RWPE2 (cell line): ENCODE data around the gene PDE8B.

Experiments
- ATAC-seq: fragments of 200-7000 bp; cut with Tn5 transposase; 3 replicates; pipeline ENCODE4 v1.9.1; 2021; ENCODE audit warnings: low read depth
- DNase-seq: peaks from one replicate; pipeline ENCODE4 v3.0.0-alpha.2; 2020; ENCODE audit warnings: low spot score
- H3K27ac ChIP-seq: fragments of 450-650 bp; 2 replicates; pipeline ENCODE4 v1.5.1; 2017; ENCODE audit warnings: mild to moderate bottlenecking; ENCODE audit not compliant: poor library complexity, severe bottlenecking
- H3K27me3 ChIP-seq: fragments of 250-450 bp; sonication (Bioruptor Pico); 2 replicates; pipeline ENCODE4 v1.5.1; 2021; ENCODE audit warnings: mild to moderate bottlenecking, moderate library complexity; ENCODE audit not compliant: insufficient read depth, poor library complexity, severe bottlenecking
- H3K36me3 ChIP-seq: fragments of 250-450 bp; sonication (Bioruptor Pico); 2 replicates; pipeline ENCODE4 v1.5.1; 2020; ENCODE audit warnings: low read depth, mild to moderate bottlenecking, moderate library complexity
- H3K4me1 ChIP-seq: fragments of 250-450 bp; sonication (Bioruptor Pico); 2 replicates; pipeline ENCODE4 v1.5.1; 2021; ENCODE audit warnings: mild to moderate bottlenecking, moderate library complexity; ENCODE audit not compliant: insufficient read depth, poor library complexity, severe bottlenecking
- H3K4me3 ChIP-seq: fragments of 250-450 bp; sonication (Bioruptor Pico); 2 replicates; pipeline ENCODE4 v1.5.1; 2021; ENCODE audit warnings: mild to moderate bottlenecking, moderate library complexity; ENCODE audit not compliant: severe bottlenecking
- H3K9me3 ChIP-seq: fragments of 250-450 bp; sonication (Bioruptor Pico); 2 replicates; pipeline ENCODE4 v1.5.1; 2021; ENCODE audit warnings: mild to moderate bottlenecking, moderate library complexity; ENCODE audit not compliant: severe bottlenecking
- CTCF ChIP-seq: fragments of 450-650 bp; IDR thresholded peaks from one replicate; pipeline ENCODE4 v1.5.1; 2017; ENCODE audit warnings: mild to moderate bottlenecking, moderate library complexity; ENCODE audit not compliant: poor library complexity, severe bottlenecking

The PDE8B gene

GRCh38 chr5:77186652-77187370 lies 23.7 kb upstream of the PDE8B start:
- DNase-seq (no peak), ATAC-seq (no peak)
- H3K36me3 ChIP-seq, result no peaks in the 10 kb centered on the region
- TF ChIP-seq CTCF, result no peak
- no peaks in the 10 kb centered on the region for H3K9me3 ChIP-seq
- no peak overlapping the region for H3K27ac ChIP-seq
- peaks cover 8% of the 10 kb centered on the region for H3K27me3 ChIP-seq
- no peak overlapping the region for H3K4me3 ChIP-seq
- H3K4me1 ChIP-seq, result no peaks in the 10 kb centered on the region

GRCh38 chr5:77189421-77189820 lies 21.1 kb upstream of the PDE8B start:
- DNase-seq (no peak), ATAC-seq (no peak)
- TF ChIP-seq CTCF, result no peak
- Histone ChIP-seq H3K4me3 (no peak overlapping the region), H3K27me3 (peaks cover 8% of the 10 kb centered on the region), H3K27ac (no peak overlapping the region), H3K4me1 (no peaks in the 10 kb centered on the region), H3K36me3 (no peaks in the 10 kb centered on the region), H3K9me3 (no peaks in the 10 kb centered on the region)

GRCh38 chr5:77192441-77193050 lies 17.9 kb upstream of the PDE8B start:
- Histone ChIP-seq H3K4me3 (no peak overlapping the region), H3K27ac (no peak overlapping the region), H3K9me3 (no peaks in the 10 kb centered on the region), H3K27me3 (peaks cover 15% of the 10 kb centered on the region), H3K36me3 (no peaks in the 10 kb centered on the region), H3K4me1 (no peaks in the 10 kb centered on the region)
- no peak for ATAC-seq
- no peak for TF ChIP-seq CTCF
- no peak for DNase-seq

- no peak for DNase-seq
- no peak overlapping the region for H3K27ac ChIP-seq
Observed at GRCh38 chr5:77194762-77195161, 15.7 kb upstream of the PDE8B start.

More at GRCh38 chr5:77194762-77195161, 15.7 kb upstream of the PDE8B start:
- Histone ChIP-seq H3K36me3 (no peaks in the 10 kb centered on the region; the same call in 1 of the 2 replicates), H3K27me3 (peaks cover 13% of the 10 kb centered on the region), H3K9me3 (no peaks in the 10 kb centered on the region), H3K4me3 (no peak overlapping the region), H3K4me1 (peaks cover 3% of the 10 kb centered on the region)
- TF ChIP-seq CTCF, result no peak
- no peak for ATAC-seq
